Loucy (cell line): ENCODE results near the gene LSR.

Experiments used
- CTCF ChIP-seq: fragments of 200-600 bp; sonication (generic); conservative IDR thresholded peaks from 2 replicates; pipeline ENCODE4 v1.5.1; 2014; ENCODE audit warnings: mild to moderate bottlenecking, antibody characterized with exemption, low read length
- EZH2phosphoT487 ChIP-seq: fragments of 200-600 bp; IDR thresholded peaks from 2 replicates; pipeline ENCODE4 v1.6.1; 2018; ENCODE audit warnings: antibody characterized with exemption, mild to moderate bottlenecking, moderate library complexity, borderline replicate concordance

- TF ChIP-seq EZH2phosphoT487: no peak
- TF ChIP-seq CTCF: no peak
These were observed 8.3 kb downstream of the LSR start for GRCh38 chr19:35257113-35257461.
